Psoas muscle (tissue), 8 donors: ENCODE data around the gene ADAMTSL2. TPM values are rescaled to one million over a fixed set of nuclear protein-coding genes. Genes with fewer than 3 reads are reported as not detected.
A peak's percentile ranks its signal among the peaks of the same experiment; 100 is the strongest.

ENCODE experiments used
- ATAC-seq, 4 donors: fragments of 200-7000 bp; cut with Tn5 transposase; one replicate each; pipeline ENCODE4 v1.9.1; 2020; ENCODE audit warnings: moderate library complexity in 3 of 4, mild to moderate bottlenecking in 2 of 4
- DNase-seq, 2 donors: peaks; one replicate each; pipeline ENCODE4 v3.0.0-alpha.2; 2020
- H3K27ac ChIP-seq: fragments of 200-600 bp; one replicate; pipeline ENCODE4 v1.8.0; 2022
- H3K27me3 ChIP-seq, 3 donors: fragments of 200-600 bp in 1 of 3; one replicate each; pipeline versions ENCODE4 v1.6.1 to v1.8.0; 2013 to 2022; ENCODE audit warnings: low read length in 2 of 3, mild to moderate bottlenecking in 2 of 3, moderate library complexity in 1 of 3; ENCODE audit not compliant: insufficient read depth in 3 of 3
- H3K36me3 ChIP-seq, 2 donors: fragments of 200-600 bp in 1 of 2; one replicate each; pipeline versions ENCODE4 v1.6.1 to v1.8.0; 2013 to 2022; ENCODE audit warnings: low read depth in 1 of 2, mild to moderate bottlenecking in 1 of 2, moderate library complexity in 1 of 2; ENCODE audit not compliant: insufficient read depth in 1 of 2
- H3K4me1 ChIP-seq: fragments of 200-600 bp; one replicate; pipeline ENCODE4 v1.8.0; 2022
- H3K4me3 ChIP-seq: fragments of 200-600 bp; one replicate; pipeline ENCODE4 v1.8.0; 2022; ENCODE audit warnings: mild to moderate bottlenecking
- H3K9me3 ChIP-seq: fragments of 200-600 bp; one replicate; pipeline ENCODE4 v1.8.0; 2022
- CTCF ChIP-seq: fragments of 200-600 bp; IDR thresholded peaks from one replicate; pipeline ENCODE4 v1.8.0; 2022; ENCODE audit warnings: antibody characterized with exemption
- WGBS, 3 donors: extraction: QIAGEN DNeasy Blood & Tissue Kit; methylation state at CpG; one replicate each; pipeline versions ENCODE4 v1.1.6 to v1.1.7; 2013; 5-methylcytosine and 5-hydroxymethylcytosine counted together
- intact Hi-C, 2 donors: fragments of 100-400 bp; cut with DNase I; formaldehyde crosslinking; loops; one replicate each; pipeline versions ENCODE4 v1.11.0 to v1.14.2; 2022
- polyA plus RNA-seq, 3 donors: library from polyadenylated mRNA; stranded (reverse); fragments of 200-250 nt; gene quantifications; one replicate each; pipeline ENCODE4 v1.2.3, GENCODE V29; 2013
- total RNA-seq, 4 donors: library from RNA; stranded (reverse); fragmentation: NEBNext Ultra II Directional in 2 of 4; extraction: Animal tissue kit (Norgen Biotek cat#: 25700) in 2 of 4; gene quantifications; one replicate each; pipeline versions ENCODE4 v1.2.1 to v1.2.4, GENCODE V29; 2021 to 2023
- donor health status: healthy with polysubstance abuse.
- donor health status: DM: no; HTN: no; CAD: no; lungs with moderate emphysema.
- donor health status: Bipolar disorder and iron deficiency.
- donor health status: healthy.
- donor health status: DM: yes; HTN: yes; CAD: no.
- donor health status: DM: no; HTN: no; CAD: no.
- donor health status: DM: no; HTN: no; CAD: no.
- donor health status: DM: yes; HTN: yes; CAD: no.

Gene ADAMTSL2
- total and polyA plus RNA-seq, 7 donors = 0.21 to 5.4 (median 0.71) TPM

GRCh38 chr9:133520121-133520835, 14.2 kb upstream of the ADAMTSL2 start:
- no peaks in the 10 kb centered on the region for H3K36me3 ChIP-seq
- no peaks in the 10 kb centered on the region for H3K9me3 ChIP-seq
- peaks cover 0 to 6% (median 0%) of the 10 kb centered on the region in 3 donors for H3K27me3 ChIP-seq
- H3K4me1 ChIP-seq = no peaks in the 10 kb centered on the region
- 86 to 90% (median 89%) methylated on average over 24 of the region's 24 CpGs for WGBS, 3 donors
- no peak for TF ChIP-seq CTCF
- intact Hi-C loops = no loop called here
- no peak overlapping the region for H3K27ac ChIP-seq
- no peak overlapping the region for H3K4me3 ChIP-seq
- ATAC-seq (no peak), DNase-seq (peak in 1 of 2 donors; percentile 39)

GRCh38 chr9:133521122-133522072, 13.1 kb upstream of the ADAMTSL2 start:
- no peak for TF ChIP-seq CTCF
- WGBS, 3 donors = 86 to 92% (median 92%) methylated on average over 21 of the region's 21 CpGs
- DNase-seq (peak in 1 of 2 donors; percentile 19), ATAC-seq (no peak)
- H3K36me3 ChIP-seq = no peaks in the 10 kb centered on the region
- peaks cover 0 to 6% (median 0%) of the 10 kb centered on the region in 3 donors for H3K27me3 ChIP-seq
- no peaks in the 10 kb centered on the region for H3K9me3 ChIP-seq
- no peak overlapping the region for H3K27ac ChIP-seq
- no peaks in the 10 kb centered on the region for H3K4me1 ChIP-seq
- intact Hi-C loops = no loop called here
- no peak overlapping the region for H3K4me3 ChIP-seq

DNA sequence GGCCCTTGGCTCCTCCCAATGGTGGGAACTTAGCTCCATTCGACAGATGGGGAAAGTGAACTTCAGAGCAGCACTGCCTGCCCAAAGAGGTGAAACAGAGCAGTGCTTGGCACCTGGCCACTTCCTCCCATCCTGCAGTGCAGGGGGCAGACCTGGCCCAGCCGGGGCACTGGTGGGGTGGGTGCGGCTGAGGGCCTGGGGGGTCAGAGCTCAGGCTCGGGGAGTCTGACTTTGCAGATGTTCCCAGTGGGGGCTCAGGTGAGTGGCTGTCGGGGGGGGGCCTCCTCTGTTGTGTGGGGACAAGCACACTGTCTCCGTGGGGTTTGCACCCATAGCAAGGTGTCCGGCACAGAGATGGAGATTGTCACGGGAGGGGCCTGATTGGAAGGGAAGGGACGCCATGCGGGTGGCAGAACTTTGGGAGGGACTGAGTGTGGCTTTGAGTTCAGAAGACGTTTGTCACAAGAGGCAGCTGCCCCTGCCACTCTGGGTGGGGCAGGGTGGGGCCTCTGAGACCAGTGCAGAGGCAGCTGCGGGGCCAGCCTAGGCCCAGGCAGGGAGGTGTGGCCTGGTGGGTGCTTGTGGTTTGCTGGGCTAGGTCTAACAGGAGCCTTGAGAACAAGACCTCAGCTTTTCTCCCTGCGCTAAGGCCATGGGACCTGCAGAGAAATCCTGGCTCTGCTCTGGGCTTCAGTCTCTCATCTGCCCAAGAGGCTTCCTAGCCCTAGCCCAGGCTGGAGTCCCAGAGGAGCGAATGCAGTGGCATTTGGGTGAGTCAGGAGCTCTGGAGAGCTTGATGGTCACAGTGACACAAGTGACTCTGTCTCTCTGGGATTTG, 12.2 kb upstream of the ADAMTSL2 start:
- TF ChIP-seq CTCF = no peak
- Histone ChIP-seq H3K4me1 (no peaks in the 10 kb centered on the region), H3K9me3 (no peaks in the 10 kb centered on the region), H3K4me3 (no peak overlapping the region), H3K36me3 (no peaks in the 10 kb centered on the region), H3K27ac (no peak overlapping the region), H3K27me3 (peaks cover 0 to 15% (median 2%) of the 10 kb centered on the region in 3 donors)
- intact Hi-C loops = no loop called here
- ATAC-seq (peak in 3 of 4 donors; percentile 41 to 58 (median 52)), DNase-seq (peak in 1 of 2 donors; percentile 47)
- 69 to 83% (median 74%) methylated on average over 14 of the region's 14 CpGs for WGBS, 3 donors

DNA sequence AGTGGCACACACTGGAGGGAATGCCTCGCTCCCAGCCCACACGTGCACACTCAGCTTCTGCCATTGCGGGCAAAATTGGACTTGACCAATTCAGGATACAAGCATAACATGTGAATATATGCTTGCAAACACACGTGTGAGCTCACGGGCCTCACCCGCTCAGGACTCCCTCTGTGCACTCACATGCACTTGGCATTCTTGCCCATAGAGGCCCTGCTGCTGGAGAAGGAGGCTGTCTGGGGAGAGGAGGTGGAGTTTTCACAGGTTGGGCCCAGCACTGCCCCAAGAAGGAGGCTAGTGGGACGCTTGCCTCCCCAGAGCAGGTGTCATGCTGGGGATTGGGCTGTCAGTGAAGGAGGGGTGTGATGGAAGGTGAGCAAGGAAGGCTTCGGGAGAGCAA, 11.4 kb upstream of the ADAMTSL2 start:
- ATAC-seq = no peak
- DNase-seq = peak in 1 of 2 donors; percentile 28
- Histone ChIP-seq H3K36me3 (no peaks in the 10 kb centered on the region), H3K27me3 (peaks cover 0 to 23% (median 9%) of the 10 kb centered on the region in 3 donors), H3K4me1 (peaks cover 4% of the 10 kb centered on the region), H3K9me3 (no peaks in the 10 kb centered on the region), H3K4me3 (no peak overlapping the region), H3K27ac (no peak overlapping the region)
- WGBS, 3 donors = 92 to 95% (median 92%) methylated on average over 8 of the region's 8 CpGs
- TF ChIP-seq CTCF = no peak
- intact Hi-C loops = no loop called here
